Measurements from ENCODE around the gene TMEM132C. TPM values are rescaled to one million over a fixed set of nuclear protein-coding genes. Genes with fewer than 3 reads are reported as not detected.

TMEM132C gene
- total and polyA plus RNA-seq, 2 experiments from 2014 or later, result 10.6 to 16.5 TPM

GRCh38 chr12:128339126-128339520 is 72.2 kb downstream of the TMEM132C start:
- peak overlapping the region; percentile 74 for H3K27ac ChIP-seq

GRCh38 chr12:128339631-128340030 is 72.7 kb downstream of the TMEM132C start:
- H3K27me3 ChIP-seq, result no peaks in the 10 kb centered on the region
- peaks cover 3% of the 10 kb centered on the region for H3K79me2 ChIP-seq
- peaks cover 35% of the 10 kb centered on the region for H3K4me1 ChIP-seq (ENCODE audit: insufficient read depth)
- WGBS (ENCODE audit: low lambda C conversion rate, missing lambda C conversion rate), result 20% methylated on average over 1 of the region's 1 CpG
- peak overlapping the region; percentile 74 for H3K27ac ChIP-seq
- no peaks in the 10 kb centered on the region for H4K20me1 ChIP-seq (ENCODE audit: insufficient read depth, poor library complexity, severe bottlenecking)
- no peak for DNase-seq (ENCODE audit: low spot score)
- H3K4me2 ChIP-seq, result peak overlapping the region; percentile 69
- H3K4me3 ChIP-seq, result no peak overlapping the region
- no peak overlapping the region for H2AFZ ChIP-seq
- TF ChIP-seq CTCF (IDR thresholded peaks at IDR 0.05; ENCODE audit: poor library complexity) (no peak), EZH2phosphoT487 (IDR thresholded peaks at IDR 0.05; ENCODE audit: low read depth, severe bottlenecking, unreplicated experiment) (no peak), EZH2 (IDR thresholded peaks at IDR 0.05; ENCODE audit: borderline replicate concordance) (no peak)
- no peaks in the 10 kb centered on the region for H3K9me3 ChIP-seq (ENCODE audit: low read depth)
- H3K36me3 ChIP-seq (replicated peaks; ENCODE audit: insufficient read depth, low read depth), result no peaks in the 10 kb centered on the region
- H3K9me2 ChIP-seq (replicated peaks; ENCODE audit: insufficient read depth), result no peaks in the 10 kb centered on the region

More at GRCh38 chr12:128339126-128339520, 72.2 kb downstream of the TMEM132C start:
- peaks cover 35% of the 10 kb centered on the region for H3K4me1 ChIP-seq (ENCODE audit: insufficient read depth)
- no peak overlapping the region for H2AFZ ChIP-seq
- H3K9me2 ChIP-seq (replicated peaks; ENCODE audit: insufficient read depth), result no peaks in the 10 kb centered on the region
- H3K27me3 ChIP-seq, result no peaks in the 10 kb centered on the region
- WGBS (ENCODE audit: low lambda C conversion rate, missing lambda C conversion rate), result 7% methylated on average over 6 of the region's 6 CpGs
- H3K9me3 ChIP-seq (ENCODE audit: low read depth), result no peaks in the 10 kb centered on the region
- H3K79me2 ChIP-seq, result no peaks in the 10 kb centered on the region
- no peaks in the 10 kb centered on the region for H4K20me1 ChIP-seq (ENCODE audit: insufficient read depth, poor library complexity, severe bottlenecking)
- H3K36me3 ChIP-seq (replicated peaks; ENCODE audit: insufficient read depth, low read depth), result no peaks in the 10 kb centered on the region
- H3K4me2 ChIP-seq, result peak overlapping the region; percentile 69
- peak; percentile 52 for DNase-seq (ENCODE audit: low spot score)
- no peak overlapping the region for H3K4me3 ChIP-seq
- TF ChIP-seq CTCF (IDR thresholded peaks at IDR 0.05; ENCODE audit: poor library complexity), result no peak
- no peak for TF ChIP-seq EZH2phosphoT487 (IDR thresholded peaks at IDR 0.05; ENCODE audit: low read depth, severe bottlenecking, unreplicated experiment)
- TF ChIP-seq EZH2 (IDR thresholded peaks at IDR 0.05; ENCODE audit: borderline replicate concordance), result no peak

DNA sequence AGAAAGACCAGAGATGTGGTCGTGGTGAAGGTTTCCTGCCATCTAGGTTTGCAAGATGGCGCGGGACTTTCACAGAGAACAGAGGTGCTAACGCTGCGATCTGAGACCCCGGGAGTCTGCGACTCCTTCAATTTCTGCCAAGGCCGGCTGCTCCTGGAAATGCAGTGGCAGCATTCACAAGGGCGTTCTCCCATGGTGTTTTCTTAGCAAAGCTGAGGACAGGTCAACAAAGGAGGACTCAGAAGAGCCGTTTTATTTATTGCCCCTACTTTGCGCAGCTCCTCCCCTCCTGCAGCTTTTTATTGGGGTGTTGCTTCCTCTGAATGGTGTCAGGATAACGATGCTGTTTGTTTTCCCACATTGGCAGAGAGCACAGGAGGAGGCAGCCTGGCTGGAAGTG is 86.3 kb downstream of the TMEM132C start:
- Histone ChIP-seq H3K4me2 (no peak overlapping the region), H3K79me2 (peaks cover 4% of the 10 kb centered on the region), H3K36me3 (replicated peaks; ENCODE audit: insufficient read depth, low read depth) (no peaks in the 10 kb centered on the region), H3K9me3 (ENCODE audit: low read depth) (no peaks in the 10 kb centered on the region), H2AFZ (no peak overlapping the region), H3K27ac (no peak overlapping the region), H3K4me1 (ENCODE audit: insufficient read depth) (no peaks in the 10 kb centered on the region), H4K20me1 (ENCODE audit: insufficient read depth, poor library complexity, severe bottlenecking) (no peaks in the 10 kb centered on the region), H3K27me3 (no peaks in the 10 kb centered on the region), H3K9me2 (replicated peaks; ENCODE audit: insufficient read depth) (no peaks in the 10 kb centered on the region), H3K4me3 (no peak overlapping the region)
- no peak for DNase-seq (ENCODE audit: low spot score)
- no peak for TF ChIP-seq EZH2 (IDR thresholded peaks at IDR 0.05; ENCODE audit: borderline replicate concordance)
- no peak for TF ChIP-seq CTCF (IDR thresholded peaks at IDR 0.05; ENCODE audit: poor library complexity)
- TF ChIP-seq EZH2phosphoT487 (IDR thresholded peaks at IDR 0.05; ENCODE audit: low read depth, severe bottlenecking, unreplicated experiment), result no peak
- 72% methylated on average over 12 of the region's 12 CpGs for WGBS (ENCODE audit: low lambda C conversion rate, missing lambda C conversion rate)

GRCh38 chr12:128356547-128356946 is 89.6 kb downstream of the TMEM132C start:
- Histone ChIP-seq H3K4me2 (no peak overlapping the region), H3K4me3 (no peak overlapping the region), H3K27me3 (no peaks in the 10 kb centered on the region), H4K20me1 (ENCODE audit: insufficient read depth, poor library complexity, severe bottlenecking) (no peaks in the 10 kb centered on the region), H3K27ac (no peak overlapping the region), H3K9me3 (ENCODE audit: low read depth) (no peaks in the 10 kb centered on the region), H3K4me1 (ENCODE audit: insufficient read depth) (no peaks in the 10 kb centered on the region), H2AFZ (no peak overlapping the region), H3K79me2 (no peaks in the 10 kb centered on the region), H3K9me2 (replicated peaks; ENCODE audit: insufficient read depth) (no peaks in the 10 kb centered on the region), H3K36me3 (replicated peaks; ENCODE audit: insufficient read depth, low read depth) (no peaks in the 10 kb centered on the region)
- no peak for DNase-seq (ENCODE audit: low spot score)
- no peak for TF ChIP-seq EZH2 (IDR thresholded peaks at IDR 0.05; ENCODE audit: borderline replicate concordance)
- TF ChIP-seq CTCF (IDR thresholded peaks at IDR 0.05; ENCODE audit: poor library complexity), result no peak
- TF ChIP-seq EZH2phosphoT487 (IDR thresholded peaks at IDR 0.05; ENCODE audit: low read depth, severe bottlenecking, unreplicated experiment), result no peak
- WGBS (ENCODE audit: low lambda C conversion rate, missing lambda C conversion rate), result 89% methylated on average over 7 of the region's 7 CpGs
